Fibroblast of the conjunctiva (primary cell): ENCODE measurements around the gene DRD2.

Experiments
- DNase-seq: peaks from one replicate; pipeline ENCODE4 v3.0.0-alpha.2; 2010; ENCODE audit warnings: low read depth

Gene DRD2

DNA sequence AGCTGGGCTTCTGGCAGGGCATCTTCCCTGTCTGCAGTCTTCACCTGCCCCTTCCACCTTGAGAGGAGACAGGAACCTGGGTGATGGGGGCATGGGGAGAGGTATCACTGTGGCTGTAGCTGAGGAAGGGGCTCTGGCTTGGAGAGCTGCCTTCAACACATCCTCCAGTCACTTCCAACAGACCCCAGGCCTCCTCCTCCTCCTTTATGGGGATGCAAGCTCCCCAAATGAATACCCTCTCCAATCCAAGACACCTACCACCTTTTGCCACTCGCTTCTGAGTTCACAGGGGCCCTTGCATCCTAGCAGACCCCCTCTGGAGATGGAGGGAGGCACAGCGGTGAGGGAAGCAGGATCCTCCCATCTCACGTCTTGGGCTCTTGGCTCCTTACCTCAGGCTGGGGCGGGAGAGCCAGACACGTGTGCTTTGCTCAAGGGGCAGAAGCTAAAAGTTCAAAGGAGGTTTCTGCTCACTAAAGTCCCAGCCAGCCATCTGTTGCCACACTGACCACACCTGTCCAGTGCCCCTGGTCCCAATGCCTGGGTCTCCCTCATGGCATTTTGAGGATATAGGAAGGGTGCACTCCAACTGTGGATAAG is 74.5 kb downstream of the DRD2 start:
- no peak for DNase-seq

- DNase-seq, result no peak
Observed at GRCh38 chr11:113398669-113399430, 76.3 kb downstream of the DRD2 start.

GRCh38 chr11:113397821-113398220 is 77.4 kb downstream of the DRD2 start:
- DNase-seq, result no peak

- no peak for DNase-seq
Observed at GRCh38 chr11:113397212-113397611, 78.0 kb downstream of the DRD2 start.

GRCh38 chr11:113396690-113397089 is 78.5 kb downstream of the DRD2 start:
- DNase-seq, result no peak

DNA sequence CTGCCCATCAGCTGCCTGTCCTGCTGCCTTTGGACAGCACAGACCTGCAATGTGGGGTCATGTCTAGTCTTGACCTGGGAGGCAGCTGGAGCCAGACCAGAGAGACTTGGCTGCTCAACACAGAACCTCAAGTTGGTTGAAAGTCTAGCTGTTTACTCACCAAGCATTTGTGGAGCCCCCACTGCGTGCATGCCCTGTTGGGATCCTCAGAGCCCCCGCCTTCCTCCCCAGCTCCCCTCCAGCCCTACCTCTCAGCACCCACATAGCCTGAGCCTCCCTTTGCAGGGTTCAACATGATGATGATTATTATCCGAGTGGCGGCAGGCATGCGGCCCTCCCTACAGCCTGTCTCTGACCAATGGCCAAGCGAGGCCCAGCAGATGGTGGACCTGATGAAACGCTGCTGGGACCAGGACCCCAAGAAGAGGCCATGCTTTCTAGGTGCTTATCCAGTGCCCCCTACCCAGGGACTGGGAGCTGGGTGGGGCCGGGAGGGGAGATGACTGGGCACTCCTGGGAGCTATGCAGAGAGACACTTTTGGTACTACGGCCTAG is 79.3 kb downstream of the DRD2 start:
- no peak for DNase-seq

GRCh38 chr11:113394919-113395318 is 80.3 kb downstream of the DRD2 start:
- no peak for DNase-seq

DNA sequence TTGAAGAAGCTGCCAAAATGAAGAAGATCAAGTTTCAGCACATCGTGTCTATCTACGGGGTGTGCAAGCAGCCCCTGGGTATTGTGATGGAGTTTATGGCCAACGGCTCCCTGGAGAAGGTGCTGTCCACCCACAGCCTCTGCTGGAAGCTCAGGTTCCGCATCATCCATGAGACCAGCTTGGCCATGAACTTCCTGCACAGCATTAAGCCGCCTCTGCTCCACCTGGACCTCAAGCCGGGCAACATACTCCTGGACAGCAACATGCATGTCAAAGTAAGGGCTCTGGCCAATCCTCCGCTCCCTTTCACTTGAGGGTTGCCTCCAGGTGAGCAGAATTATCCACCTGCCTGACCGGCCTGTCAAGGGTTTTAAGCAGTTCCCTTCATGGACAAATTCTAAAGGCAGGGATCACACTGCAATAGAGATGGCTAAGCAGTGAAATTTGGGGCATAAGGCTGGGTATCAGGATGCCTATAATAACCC is 81.7 kb downstream of the DRD2 start:
- no peak for DNase-seq

DNA sequence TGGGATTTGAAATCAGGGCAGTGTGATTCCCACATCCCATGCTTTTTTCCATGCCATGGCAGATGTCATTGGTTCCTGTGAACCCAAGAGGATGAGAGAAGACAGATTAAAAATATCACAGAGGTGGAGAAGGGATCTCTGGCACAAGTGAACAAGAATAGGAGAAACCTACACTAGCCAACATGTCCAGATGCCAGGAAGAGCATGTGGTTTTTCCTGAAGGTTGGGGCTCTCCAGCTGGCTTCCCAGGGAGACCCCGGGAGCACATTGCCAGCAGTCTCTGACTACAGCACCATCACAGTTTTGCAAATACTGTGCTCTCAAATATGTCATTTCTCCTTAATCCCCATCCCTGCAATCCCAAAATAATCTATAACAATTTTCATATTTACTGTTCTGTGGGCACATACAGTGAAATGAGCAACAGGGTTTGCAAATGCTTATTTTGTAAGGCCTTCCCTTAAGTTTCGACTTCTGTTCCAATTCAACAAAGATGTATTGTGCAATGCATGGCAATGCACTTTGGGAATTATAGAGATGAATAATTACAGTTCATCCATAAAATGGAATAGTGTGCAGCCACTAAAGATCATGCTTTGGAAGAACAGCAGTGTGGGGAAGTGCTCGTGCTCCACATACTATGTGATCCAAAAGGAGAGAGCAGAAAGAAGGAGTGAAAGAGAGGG is 82.8 kb downstream of the DRD2 start:
- DNase-seq, result no peak

GRCh38 chr11:113389272-113389671 is 85.9 kb downstream of the DRD2 start:
- no peak for DNase-seq

DNA sequence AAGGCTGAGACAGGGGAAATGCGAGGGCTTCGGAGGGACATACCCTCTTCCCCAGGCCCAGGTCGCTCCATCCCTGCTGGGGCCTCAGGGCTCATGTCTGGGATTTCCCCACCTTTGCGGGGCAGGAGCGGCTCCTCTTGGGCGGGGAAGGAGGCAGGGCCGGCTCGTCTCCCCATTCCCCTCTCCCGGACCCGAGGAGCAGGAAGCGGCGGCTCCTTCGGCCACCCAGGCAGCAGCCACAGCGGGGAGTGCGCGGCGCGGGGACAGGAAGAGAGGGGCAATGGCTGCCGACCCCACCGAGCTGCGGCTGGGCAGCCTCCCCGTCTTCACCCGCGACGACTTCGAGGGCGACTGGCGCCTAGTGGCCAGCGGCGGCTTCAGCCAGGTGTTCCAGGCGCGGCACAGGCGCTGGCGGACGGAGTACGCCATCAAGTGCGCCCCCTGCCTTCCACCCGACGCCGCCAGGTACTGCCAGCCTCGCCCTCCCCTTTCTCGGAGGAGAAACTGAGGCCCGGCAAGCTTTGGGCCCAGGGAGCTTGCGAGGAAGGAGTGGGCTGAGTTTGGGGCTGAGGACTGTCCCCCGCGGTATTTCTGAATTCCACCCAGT is 87.5 kb downstream of the DRD2 start, which contains the start of gene ANKK1:
Gene ANKK1 (plus strand): TSS at position 175 of the 607 bp plus-strand sequence. CDS start 106 bp downstream, at position 281.
- no peak for DNase-seq

GRCh38 chr11:113386866-113387265 is 88.3 kb downstream of the DRD2 start:
- no peak for DNase-seq

- DNase-seq, result no peak
Observed at GRCh38 chr11:113385749-113386148, 89.4 kb downstream of the DRD2 start.

DNA sequence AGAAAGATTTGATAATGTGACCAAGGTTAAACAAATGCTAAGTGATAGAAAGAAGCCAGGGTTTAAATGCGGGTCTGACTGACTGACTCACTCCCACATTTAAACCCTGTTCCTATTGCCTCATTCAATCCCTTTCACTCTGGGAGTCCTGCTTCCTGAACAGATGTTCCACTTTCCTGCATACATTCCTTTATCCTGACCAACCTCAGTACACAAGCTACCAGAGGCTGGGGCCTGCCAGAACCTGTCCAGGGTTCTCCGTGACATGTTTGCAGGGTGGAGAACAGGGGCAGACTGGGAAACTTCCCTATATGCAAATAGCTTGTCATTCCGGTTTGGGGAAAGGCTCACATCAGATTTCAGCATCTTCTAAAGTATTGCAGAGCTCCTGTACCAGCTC is 90.6 kb downstream of the DRD2 start:
- DNase-seq, result peak; percentile 39

DNA sequence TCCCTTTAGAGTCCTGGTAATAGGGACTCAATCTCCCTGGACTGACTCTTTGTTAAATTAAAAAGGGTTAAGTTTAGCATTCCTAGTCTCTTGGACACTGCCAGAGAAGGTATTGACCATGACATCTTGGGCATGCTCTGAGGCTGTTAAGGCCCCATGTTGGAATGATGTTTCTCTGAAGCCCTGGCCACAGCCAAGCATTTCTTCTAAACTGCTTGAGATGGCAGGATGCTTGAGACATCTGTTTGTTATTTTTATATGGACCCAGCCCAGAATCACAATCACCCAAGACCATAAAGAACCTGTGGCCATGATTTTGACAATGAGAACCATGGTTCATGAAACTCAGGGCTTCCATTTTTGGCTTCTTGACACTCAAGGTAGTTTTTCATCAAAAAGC is 93.1 kb downstream of the DRD2 start:
- no peak for DNase-seq

GRCh38 chr11:113378692-113379091 is 96.5 kb downstream of the DRD2 start:
- DNase-seq, result no peak

DNA sequence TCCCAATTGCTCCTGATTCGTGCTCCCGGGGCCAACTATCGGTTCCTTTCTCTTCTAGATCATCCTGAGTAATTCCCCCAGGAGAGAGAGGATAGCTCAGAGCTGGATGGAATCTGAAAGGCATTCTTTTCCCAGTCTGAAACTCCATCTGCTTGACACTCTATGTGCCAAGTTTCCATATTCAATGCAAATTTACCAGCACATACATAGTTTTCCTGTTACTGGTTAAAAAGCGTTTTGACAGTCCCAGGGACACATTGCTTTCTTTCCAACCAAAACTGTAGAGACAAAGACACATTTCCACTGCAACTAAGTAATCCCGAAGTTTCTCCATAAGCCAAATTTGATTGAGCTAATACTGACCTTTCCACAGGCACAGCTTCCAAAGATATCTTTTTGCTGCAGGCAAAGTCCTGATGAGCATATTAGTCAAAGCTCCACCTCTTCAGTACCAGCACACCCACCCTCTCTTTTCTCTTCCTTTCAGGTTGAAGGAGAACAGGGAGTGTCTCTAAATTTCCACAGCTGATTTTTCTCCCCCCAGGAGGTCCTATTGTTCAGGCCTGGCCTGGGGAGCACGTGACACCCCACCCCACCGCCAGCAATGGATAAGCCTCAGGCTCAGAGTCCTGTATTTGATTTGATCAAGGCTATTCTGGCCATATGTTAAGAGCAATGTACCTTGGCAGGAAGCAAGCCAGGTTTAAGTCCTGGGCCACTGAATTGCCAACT is 97.4 kb downstream of the DRD2 start:
- no peak for DNase-seq

DNA sequence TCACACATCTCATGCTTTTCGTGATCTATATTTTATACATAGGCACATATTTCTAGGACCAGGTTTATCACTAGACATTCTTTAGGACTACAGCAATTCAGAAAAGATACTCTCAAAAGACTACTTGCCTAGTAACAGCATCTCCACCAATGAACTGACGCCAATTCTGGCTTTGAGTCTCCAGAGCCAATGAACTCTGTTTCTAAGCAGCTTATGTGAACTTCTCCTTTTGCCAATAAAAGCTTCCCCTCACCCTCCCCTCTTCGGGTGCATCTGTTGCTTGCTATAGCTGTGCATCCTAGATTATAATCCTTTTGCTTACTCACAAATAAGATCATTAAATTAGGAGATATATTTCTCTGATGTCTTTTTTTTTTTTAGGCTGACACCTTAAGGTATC is 99.0 kb downstream of the DRD2 start:
- no peak for DNase-seq

DNA sequence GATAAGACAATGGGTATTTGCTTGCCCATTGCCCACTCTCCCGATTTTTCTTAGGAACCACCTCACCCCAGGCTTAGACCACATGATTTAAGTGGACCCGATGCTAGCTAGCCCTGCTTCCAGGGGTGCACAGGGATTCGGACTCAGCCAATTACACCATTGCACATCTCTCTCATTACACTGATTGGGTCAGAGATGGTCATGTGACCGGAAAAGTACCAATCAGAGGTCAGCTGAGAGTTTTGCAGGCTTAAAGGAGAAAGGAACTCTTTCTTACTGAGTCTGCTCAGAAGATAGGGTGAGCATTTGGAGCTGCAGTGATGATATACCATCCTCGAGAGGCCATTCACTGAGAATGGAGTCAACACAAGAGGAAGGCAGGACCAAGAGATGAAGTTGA is 99.8 kb downstream of the DRD2 start:
- no peak for DNase-seq

DNA sequence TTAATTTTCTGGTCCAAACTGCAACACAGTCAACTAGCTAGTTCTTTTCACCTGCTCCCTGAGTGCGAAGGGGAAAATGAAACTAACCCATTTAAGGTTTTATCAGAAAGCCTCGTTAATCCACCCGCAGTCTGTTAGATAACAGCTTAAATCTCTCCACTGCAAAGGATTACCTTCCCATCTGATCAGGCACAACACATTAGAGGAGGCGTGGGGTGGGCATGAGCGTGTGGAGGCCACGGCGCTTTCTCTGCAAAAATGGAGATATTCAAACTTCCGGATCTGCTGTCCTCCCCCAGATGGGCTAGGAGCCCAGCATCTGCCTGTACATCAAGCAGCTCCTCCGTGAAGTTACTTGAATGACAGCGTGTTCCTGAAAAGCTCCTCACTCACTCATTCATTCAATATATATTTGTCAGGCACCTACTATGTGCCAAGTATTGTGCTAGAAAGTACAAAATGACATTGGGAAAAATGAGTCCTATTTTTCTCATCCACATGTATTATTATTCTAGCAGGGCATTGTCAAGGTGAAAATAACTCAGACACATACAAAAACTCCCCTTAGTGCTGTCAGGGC is 101.1 kb downstream of the DRD2 start:
- no peak for DNase-seq

GRCh38 chr11:113373306-113373705 is 101.9 kb downstream of the DRD2 start:
- no peak for DNase-seq
